GM23248 (cell line): ENCODE measurements around the gene SEC24D. TPM values are rescaled to one million over a fixed set of nuclear protein-coding genes. Genes with fewer than 3 reads are reported as not detected.

Experiments
- DNase-seq: peaks from one replicate; pipeline ENCODE4 v3.0.0-alpha.2; 2015
- H2AFZ ChIP-seq: fragments of 200-600 bp; sonication (generic); 2 replicates; pipeline ENCODE4 v1.6.1; 2016; ENCODE audit warnings: antibody characterized with exemption
- H3F3A ChIP-seq: fragments of 200-600 bp; sonication (generic); 2 replicates; pipeline ENCODE4 v1.6.1; 2016; ENCODE audit warnings: mild to moderate bottlenecking, antibody characterized with exemption, mixed run types; ENCODE audit not compliant: insufficient read depth
- H3K27ac ChIP-seq: fragments of 200-600 bp; sonication (generic); 2 replicates; pipeline ENCODE4 v1.5.1; 2016; ENCODE audit warnings: mild to moderate bottlenecking
- H3K27me3 ChIP-seq: fragments of 200-600 bp; sonication (generic); replicated peaks from 2 replicates; pipeline ENCODE4 v1.6.1; 2016; ENCODE audit warnings: mild to moderate bottlenecking; ENCODE audit not compliant: insufficient read depth
- H3K36me3 ChIP-seq: fragments of 200-600 bp; sonication (generic); 2 replicates; pipeline ENCODE4 v1.6.1; 2016; ENCODE audit warnings: low read depth, mild to moderate bottlenecking
- H3K4me1 ChIP-seq: fragments of 200-600 bp; sonication (generic); 2 replicates; pipeline ENCODE4 v1.6.1; 2016; ENCODE audit warnings: mild to moderate bottlenecking; ENCODE audit not compliant: insufficient read depth
- H3K4me2 ChIP-seq: fragments of 200-600 bp; sonication (generic); one replicate; pipeline ENCODE4 v1.6.1; 2016; ENCODE audit warnings: mild to moderate bottlenecking; ENCODE audit not compliant: unreplicated experiment
- H3K4me3 ChIP-seq: fragments of 200-600 bp; sonication (generic); 2 replicates; pipeline ENCODE4 v1.5.1; 2016; ENCODE audit warnings: mild to moderate bottlenecking
- H3K79me2 ChIP-seq: fragments of 200-600 bp; sonication (generic); 2 replicates; pipeline ENCODE4 v1.6.1; 2016; ENCODE audit warnings: mild to moderate bottlenecking; ENCODE audit not compliant: insufficient read depth
- H3K9ac ChIP-seq: fragments of 200-600 bp; sonication (generic); 2 replicates; pipeline ENCODE4 v1.6.1; 2016; ENCODE audit warnings: mild to moderate bottlenecking
- H3K9me2 ChIP-seq: fragments of 200-600 bp; sonication (generic); 2 replicates; pipeline ENCODE4 v1.6.1; 2016; ENCODE audit warnings: mixed run types, mild to moderate bottlenecking, moderate library complexity; ENCODE audit not compliant: insufficient read depth
- H3K9me3 ChIP-seq: fragments of 200-600 bp; sonication (generic); one replicate; pipeline ENCODE4 v1.6.1; 2017; ENCODE audit warnings: low read depth
- H4K20me1 ChIP-seq: fragments of 200-600 bp; sonication (generic); 2 replicates; pipeline ENCODE4 v1.6.0; 2016; ENCODE audit not compliant: insufficient read depth
- EZH2 ChIP-seq: fragments of 200-600 bp; sonication (generic); IDR thresholded peaks from 2 replicates; pipeline ENCODE4 v1.6.1; 2018; ENCODE audit warnings: antibody characterized with exemption, mild to moderate bottlenecking; ENCODE audit not compliant: insufficient read depth, poor library complexity, severe bottlenecking
- EZH2phosphoT487 ChIP-seq: fragments of 200-600 bp; sonication (generic); IDR thresholded peaks from 2 replicates; pipeline ENCODE4 v1.6.1; 2018; ENCODE audit warnings: antibody characterized with exemption, moderate library complexity, mild to moderate bottlenecking, low read depth; ENCODE audit not compliant: insufficient read depth
- WGBS, 2 experiments: methylation state at CpG; one replicate each; pipeline ENCODE4 v1.1.6; 2015 to 2017; ENCODE audit warnings: low lambda C conversion rate in 2 of 2, low coverage in 1 of 2; ENCODE audit errors: missing lambda C conversion rate in 2 of 2; 5-methylcytosine and 5-hydroxymethylcytosine counted together
- in situ Hi-C: fragments of 300-500 bp; cut with MboI; formaldehyde crosslinking; loops from 2 replicates; pipeline ENCODE4 v1.15.0; 2020
- polyA plus RNA-seq: library from polyadenylated mRNA; unstranded; fragments of >200 nt; fragmentation: Nextera tagmentation; extraction: Ambion mirVana; gene quantifications from 2 replicates; pipeline ENCODE4 v1.2.1, GENCODE V29; 2016
- total RNA-seq: library from RNA; depleted of rRNA; stranded (reverse); fragments of >200 nt; shearing (Covaris generic); gene quantifications from 2 replicates; pipeline ENCODE4 v1.2.3, GENCODE V29; 2014

SEC24D gene
- total and polyA plus RNA-seq, 2 experiments from 2014 or later = 136 to 148 TPM

DNA sequence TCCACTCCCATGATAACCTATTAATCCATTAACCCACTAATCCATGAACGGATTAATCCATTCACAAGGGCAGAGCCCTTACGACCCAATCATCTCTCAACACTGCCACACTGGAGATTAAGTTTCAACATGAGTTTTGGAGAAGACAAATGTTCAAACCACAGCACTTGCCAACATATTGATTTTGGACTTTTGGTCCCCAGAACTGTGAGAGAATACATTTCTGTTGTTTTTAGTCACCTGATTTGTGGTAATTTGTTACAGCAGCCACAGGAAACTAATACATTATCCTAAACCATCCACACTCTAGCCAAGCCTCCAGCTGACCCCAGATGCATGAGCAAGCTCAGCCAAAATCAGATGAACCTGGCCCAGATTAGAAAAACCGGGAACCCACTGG is 22.4 kb downstream of the SEC24D start:
- H3K9me3 ChIP-seq = no peaks in the 10 kb centered on the region
- peaks cover 84% of the 10 kb centered on the region for H3F3A ChIP-seq
- no peak overlapping the region for H3K4me2 ChIP-seq
- no peaks in the 10 kb centered on the region; the same call in 1 of the 2 replicates for H4K20me1 ChIP-seq
- H3K4me3 ChIP-seq = no peak overlapping the region
- H3K36me3 ChIP-seq = peaks cover 68% of the 10 kb centered on the region
- H3K27me3 ChIP-seq = no peaks in the 10 kb centered on the region
- no peak overlapping the region for H3K27ac ChIP-seq
- TF ChIP-seq EZH2phosphoT487 (no peak), EZH2 (no peak)
- in situ Hi-C loops = no loop called here
- no peak overlapping the region for H2AFZ ChIP-seq
- H3K9ac ChIP-seq = no peak overlapping the region
- 75 to 82% methylated on average over 3 of the region's 3 CpGs for WGBS, 2 experiments
- peaks cover 94% of the 10 kb centered on the region for H3K79me2 ChIP-seq
- peaks cover 51% of the 10 kb centered on the region for H3K4me1 ChIP-seq
- no peak for DNase-seq
- no peaks in the 10 kb centered on the region for H3K9me2 ChIP-seq

DNA sequence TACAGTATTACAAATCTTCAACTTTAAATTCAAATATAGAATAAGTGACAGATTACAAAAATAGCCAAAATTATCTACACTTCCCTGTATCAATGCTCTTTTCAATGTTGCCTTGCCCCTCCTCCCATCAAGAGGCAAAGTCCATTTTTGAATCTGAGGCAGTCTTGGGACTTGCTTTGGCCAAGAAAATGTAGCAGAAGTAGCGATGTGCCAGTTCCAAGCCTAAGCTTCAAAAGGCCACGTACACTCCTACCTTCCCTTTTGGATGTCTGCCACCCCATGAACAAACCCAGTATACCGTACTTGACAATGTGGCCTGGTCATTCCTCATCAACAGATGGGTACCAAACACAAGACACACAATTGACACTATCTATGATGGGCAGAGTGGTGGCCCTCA is 24.1 kb downstream of the SEC24D start:
- no peaks in the 10 kb centered on the region for H4K20me1 ChIP-seq
- no peaks in the 10 kb centered on the region for H3K9me2 ChIP-seq
- peak overlapping the region; percentile 77 for H3K4me2 ChIP-seq
- TF ChIP-seq EZH2phosphoT487 (no peak), EZH2 (no peak)
- peaks cover 46% of the 10 kb centered on the region for H3K4me1 ChIP-seq
- no peak overlapping the region for H2AFZ ChIP-seq
- in situ Hi-C loops = no loop called here
- no peak for DNase-seq
- peak overlapping the region; percentile 95 for H3K27ac ChIP-seq
- 30 to 40% methylated on average over 3 of the region's 3 CpGs for WGBS, 2 experiments
- H3K79me2 ChIP-seq = peaks cover 94% of the 10 kb centered on the region
- H3K9ac ChIP-seq = peak overlapping the region; percentile 64
- peaks cover 75% of the 10 kb centered on the region for H3K36me3 ChIP-seq
- peaks cover 84% of the 10 kb centered on the region for H3F3A ChIP-seq
- no peaks in the 10 kb centered on the region for H3K27me3 ChIP-seq
- H3K4me3 ChIP-seq = 0 out of 2 replicates have a peak overlapping the region, but pooled peaks have one; percentile 35
- no peaks in the 10 kb centered on the region for H3K9me3 ChIP-seq

GRCh38 chr4:118810991-118811764 is 24.7 kb downstream of the SEC24D start:
- H3F3A ChIP-seq = peaks cover 79% of the 10 kb centered on the region
- no peak for TF ChIP-seq EZH2
- TF ChIP-seq EZH2phosphoT487 = no peak
- no peak overlapping the region for H2AFZ ChIP-seq
- H3K9ac ChIP-seq = peak overlapping the region; percentile 64
- peaks cover 79% of the 10 kb centered on the region for H3K36me3 ChIP-seq
- DNase-seq = peak; percentile 90
- WGBS, 2 experiments = 10% methylated on average over 3 of the region's 3 CpGs
- H3K79me2 ChIP-seq = peaks cover 94% of the 10 kb centered on the region
- no peaks in the 10 kb centered on the region for H3K9me2 ChIP-seq
- H4K20me1 ChIP-seq = no peaks in the 10 kb centered on the region
- in situ Hi-C loops = no loop called here
- peak overlapping the region; percentile 77 for H3K4me2 ChIP-seq
- no peaks in the 10 kb centered on the region for H3K27me3 ChIP-seq
- peak overlapping the region; percentile 35 for H3K4me3 ChIP-seq
- peak overlapping the region; percentile 95 for H3K27ac ChIP-seq
- peaks cover 39% of the 10 kb centered on the region for H3K4me1 ChIP-seq
- H3K9me3 ChIP-seq = no peaks in the 10 kb centered on the region

DNA sequence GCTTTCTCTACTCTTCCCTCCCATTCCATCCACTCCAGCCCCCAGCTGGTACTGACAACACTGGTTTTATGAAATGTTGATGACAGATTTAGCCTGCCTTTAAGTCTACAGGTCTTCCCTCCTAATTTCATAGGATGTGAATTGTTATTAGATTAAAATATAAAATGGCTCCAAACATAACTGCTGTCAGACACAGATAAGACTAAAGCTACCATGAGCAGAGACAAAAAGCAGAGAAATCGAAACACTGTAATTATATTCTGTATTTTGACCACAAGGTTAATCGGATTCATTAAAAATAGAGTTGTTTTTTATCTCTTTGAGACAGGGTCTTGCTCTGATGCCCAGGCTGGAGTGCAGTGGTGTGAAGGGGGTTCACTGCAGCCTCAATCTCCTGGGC is 28.3 kb downstream of the SEC24D start:
- Histone ChIP-seq H3K9ac (no peak overlapping the region), H3K79me2 (peaks cover 94% of the 10 kb centered on the region), H3K4me2 (no peak overlapping the region), H3K36me3 (peaks cover 74% of the 10 kb centered on the region), H2AFZ (no peak overlapping the region), H4K20me1 (no peaks in the 10 kb centered on the region), H3F3A (peaks cover 70% of the 10 kb centered on the region), H3K4me1 (peaks cover 34% of the 10 kb centered on the region), H3K4me3 (no peak overlapping the region), H3K9me3 (no peaks in the 10 kb centered on the region), H3K27me3 (no peaks in the 10 kb centered on the region), H3K9me2 (no peaks in the 10 kb centered on the region), H3K27ac (no peak overlapping the region)
- TF ChIP-seq EZH2phosphoT487 = no peak
- TF ChIP-seq EZH2 = no peak
- in situ Hi-C loops = no loop called here
- WGBS, 2 experiments = 74 to 78% methylated on average over 2 of the region's 2 CpGs
- no peak for DNase-seq
